HG03432 (cell line): ENCODE data around the gene CDK15.

Source experiments
- ATAC-seq: cut with Tn5 transposase; IDR thresholded peaks from one replicate; pipeline ENCODE4 v1.9.1; 2021; ENCODE audit warnings: mild to moderate bottlenecking, moderate library complexity; ENCODE audit not compliant: unreplicated experiment

CDK15 gene

DNA sequence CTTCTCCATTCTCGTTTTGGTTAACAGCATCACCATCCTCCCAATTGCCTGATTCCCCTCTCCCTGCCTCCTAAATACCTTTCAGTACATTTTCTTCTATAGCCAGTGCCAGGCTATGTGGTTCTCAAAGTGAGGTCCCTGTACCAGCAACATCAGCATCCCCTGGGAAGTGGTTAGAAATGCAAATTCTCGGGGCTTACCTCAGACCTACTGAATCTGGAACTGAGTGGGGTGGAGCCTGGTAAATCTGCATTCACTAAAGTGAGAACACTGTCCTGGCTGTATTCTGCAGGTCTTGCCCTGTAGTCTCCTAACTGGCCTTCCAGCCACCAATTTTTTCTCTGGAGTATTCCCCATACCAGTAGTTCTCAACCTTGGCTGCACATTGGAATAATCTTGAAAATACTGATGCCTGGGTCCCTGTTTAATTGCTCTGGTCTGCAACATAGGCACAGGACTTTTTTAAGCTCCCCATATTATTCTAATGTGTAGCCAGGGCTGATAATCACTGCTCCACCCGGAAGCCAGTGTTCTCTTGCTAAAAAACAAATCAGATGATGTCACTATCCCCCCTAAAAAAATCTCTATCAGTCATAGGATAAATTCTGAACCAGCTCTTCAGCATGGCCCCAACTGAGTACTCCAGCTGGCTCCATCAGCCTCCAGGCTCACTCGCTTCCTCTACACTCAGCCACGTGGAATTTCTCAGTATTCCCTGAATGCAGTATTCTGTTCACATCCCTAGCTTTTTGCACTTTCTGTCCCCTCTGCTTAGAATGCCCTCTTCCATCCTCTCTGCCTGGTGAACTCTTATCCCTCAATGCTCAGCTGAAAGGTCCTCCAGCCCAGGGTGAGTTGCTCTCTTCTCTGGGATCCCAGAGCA is 98.4 kb downstream of the CDK15 start:
- ATAC-seq, result peak; percentile 91

DNA sequence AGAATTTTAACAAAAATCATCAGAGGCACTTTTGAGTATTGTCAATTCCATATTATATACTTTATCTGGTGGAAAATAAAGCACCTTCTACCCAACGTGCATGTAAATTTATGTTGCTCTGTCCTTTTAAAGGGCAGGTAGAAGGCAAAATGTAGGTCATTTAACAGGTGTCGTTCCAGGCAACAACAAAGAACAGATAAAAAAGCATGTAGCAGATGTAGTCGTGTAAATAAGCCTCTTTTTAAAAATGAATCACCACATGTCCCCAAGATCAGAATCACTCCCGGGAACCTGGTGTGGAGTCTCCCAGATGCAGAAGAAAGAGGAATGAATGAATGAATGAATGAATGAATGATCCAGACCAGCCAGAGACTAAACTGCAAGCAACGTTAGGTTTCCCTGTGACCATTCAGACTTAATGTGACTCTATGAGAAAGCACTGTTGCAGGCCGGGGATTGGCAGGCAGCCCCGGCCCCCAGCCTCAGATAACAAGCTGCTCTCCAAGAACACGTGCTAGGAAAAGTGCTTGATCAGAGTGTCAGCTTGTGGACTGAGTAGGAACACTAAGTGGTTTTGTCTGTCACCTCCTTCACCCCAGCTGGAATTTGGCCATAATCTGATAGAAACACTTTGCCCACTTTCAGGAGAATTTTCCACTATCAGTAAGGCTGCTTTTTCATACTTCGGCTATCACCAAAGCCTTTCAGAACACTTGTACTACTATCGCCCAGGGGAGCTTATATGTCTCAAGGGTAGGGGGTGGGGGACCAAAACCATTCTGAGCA is 100.6 kb downstream of the CDK15 start:
- ATAC-seq, result no peak

DNA sequence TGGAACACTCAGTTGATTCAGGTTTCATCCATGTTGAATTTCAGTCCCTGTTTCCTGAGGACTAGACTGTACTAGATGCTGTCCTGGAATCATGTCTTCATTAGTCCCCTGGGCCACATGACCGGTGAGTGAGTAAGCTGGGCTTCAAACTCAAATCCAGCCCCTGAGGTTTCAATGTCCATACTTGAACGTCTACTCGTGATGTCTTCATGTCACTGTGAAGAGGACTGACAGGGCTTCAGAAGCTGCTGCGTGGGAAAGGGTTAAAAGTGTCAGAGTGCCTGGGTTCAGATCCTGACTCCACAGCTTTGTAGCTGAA is 101.2 kb downstream of the CDK15 start:
- no peak for ATAC-seq

DNA sequence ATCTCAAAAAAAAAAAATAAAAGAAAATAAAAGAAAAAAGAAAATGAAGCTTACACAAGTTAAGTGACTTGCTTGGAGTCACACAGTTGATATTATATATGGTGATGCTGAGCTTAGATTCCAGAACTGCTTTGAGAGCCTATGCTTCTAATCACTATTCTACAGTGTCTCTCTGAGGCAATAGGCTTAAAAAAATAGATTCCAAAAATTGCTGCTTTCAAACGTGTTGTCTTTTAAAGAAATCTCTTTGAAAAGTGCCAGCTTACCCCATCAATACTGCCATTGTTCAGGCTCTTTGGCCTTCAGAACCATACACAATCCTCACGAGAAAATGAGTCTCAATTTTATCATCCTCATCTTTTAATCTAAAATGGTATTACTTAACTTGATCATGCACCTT is 102.6 kb downstream of the CDK15 start:
- ATAC-seq, result no peak

DNA sequence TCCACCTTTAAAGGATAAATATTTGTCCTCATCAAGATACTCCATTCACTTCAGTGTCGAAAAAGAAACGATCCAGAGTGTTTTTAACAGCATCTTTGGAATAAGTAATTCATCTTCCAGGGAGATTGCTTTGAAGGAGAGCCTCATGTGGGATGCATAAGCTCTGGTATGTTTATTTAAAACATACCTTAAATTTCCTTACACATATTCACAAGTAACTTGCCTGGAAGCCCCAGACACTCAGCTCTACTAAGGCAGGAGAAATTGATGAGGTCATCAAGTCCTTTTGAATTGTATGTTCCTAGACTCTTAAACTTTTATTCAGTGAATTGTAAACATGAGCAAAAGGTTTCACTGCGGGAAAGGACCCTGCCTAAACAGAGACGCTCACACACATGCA is 103.0 kb downstream of the CDK15 start:
- ATAC-seq, result no peak

DNA sequence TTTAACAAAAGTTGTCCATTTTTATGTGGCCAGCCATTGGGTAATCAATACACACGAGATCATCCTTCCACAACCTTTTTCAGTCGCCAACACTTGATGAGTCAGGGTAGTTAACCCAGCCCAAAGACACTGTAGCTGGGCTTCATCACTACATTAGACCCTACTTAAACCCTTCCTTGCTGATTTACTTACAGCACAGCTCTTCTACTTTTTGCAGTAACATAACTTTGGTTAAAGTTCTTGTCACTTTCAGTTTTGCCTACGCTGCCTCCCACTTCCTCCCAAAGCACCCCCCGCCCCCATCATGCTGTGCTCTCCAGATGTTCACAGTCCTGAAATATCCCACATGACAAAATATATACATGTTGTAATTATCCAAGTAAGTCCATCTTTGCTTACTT is 103.6 kb downstream of the CDK15 start:
- ATAC-seq, result peak; percentile 71

DNA sequence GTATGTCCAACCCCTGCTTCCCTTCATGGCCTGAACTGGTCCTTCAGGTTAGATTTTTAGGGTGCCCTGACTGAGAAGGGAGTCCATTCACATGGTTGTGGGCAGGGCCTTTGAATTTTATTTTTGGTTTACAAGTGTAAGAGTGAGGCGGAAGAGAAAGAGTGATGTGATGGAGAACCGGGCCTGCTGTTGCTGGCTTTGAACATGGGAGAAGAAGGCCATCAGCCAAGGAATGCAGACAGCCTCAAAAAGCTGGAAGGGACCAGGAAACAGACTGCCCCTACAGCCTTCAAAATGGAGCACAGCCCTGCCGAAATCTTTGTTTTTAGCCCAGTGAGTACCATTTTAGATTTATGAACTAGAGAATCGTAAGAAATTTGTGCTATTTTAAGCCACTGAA is 105.0 kb downstream of the CDK15 start:
- no peak for ATAC-seq

DNA sequence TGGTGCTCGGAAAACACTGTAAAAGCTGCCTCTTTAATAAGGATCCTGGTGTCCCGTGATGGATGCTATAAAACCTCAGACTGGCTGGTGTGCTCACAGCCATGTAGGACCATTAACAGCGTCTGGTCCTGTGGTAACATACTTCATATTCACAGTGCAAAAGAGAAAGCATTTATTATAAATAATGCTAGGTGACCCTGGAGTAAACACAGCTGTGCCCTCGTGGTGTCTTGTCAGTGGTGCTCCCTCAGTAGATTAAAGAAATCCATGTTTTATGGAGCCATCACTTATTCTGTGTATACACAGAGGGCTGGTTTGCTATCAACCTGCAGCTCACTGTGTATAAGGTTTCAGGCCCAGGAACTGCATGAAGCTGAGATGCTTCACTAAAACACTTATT is 106.9 kb downstream of the CDK15 start:
- no peak for ATAC-seq

DNA sequence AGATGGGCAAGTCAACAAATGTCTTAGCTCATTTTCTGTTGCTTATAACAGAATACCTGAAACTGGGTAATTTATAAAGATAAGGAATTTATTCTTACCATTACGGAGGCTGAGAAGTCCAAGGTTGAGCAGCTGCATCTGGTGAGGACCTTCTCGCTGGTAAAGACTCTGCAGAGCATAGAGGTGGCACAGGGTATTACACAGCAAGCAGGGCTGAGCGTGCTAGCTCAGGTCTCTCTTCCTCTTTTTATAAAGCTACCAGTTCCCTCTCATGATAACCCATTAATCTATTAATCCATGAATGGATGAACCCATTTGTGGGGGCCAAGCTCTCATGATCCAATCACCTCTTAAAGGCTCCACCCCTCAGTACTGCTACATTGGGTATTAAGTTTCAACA is 109.1 kb downstream of the CDK15 start:
- ATAC-seq, result peak; percentile 69

DNA sequence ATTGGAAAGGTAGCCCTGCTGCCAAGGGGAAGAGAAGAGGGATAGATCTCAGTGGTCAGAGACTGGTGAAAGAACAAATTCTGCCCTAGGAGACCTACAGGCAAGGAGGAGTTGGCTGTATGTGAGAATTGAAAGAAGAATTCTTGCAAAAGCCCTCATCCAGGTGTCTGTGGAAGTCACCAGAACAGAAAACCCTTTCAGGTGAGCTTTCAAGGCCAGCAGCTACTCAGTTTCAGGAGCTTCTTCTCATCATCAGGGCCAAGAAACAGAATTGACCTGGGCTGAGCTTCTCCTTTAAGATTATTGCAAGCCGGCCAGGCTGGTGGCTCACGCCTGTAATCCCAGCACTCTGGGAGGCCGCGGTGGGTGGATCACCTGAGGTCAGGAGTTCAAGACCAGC is 110.2 kb downstream of the CDK15 start:
- ATAC-seq, result no peak

DNA sequence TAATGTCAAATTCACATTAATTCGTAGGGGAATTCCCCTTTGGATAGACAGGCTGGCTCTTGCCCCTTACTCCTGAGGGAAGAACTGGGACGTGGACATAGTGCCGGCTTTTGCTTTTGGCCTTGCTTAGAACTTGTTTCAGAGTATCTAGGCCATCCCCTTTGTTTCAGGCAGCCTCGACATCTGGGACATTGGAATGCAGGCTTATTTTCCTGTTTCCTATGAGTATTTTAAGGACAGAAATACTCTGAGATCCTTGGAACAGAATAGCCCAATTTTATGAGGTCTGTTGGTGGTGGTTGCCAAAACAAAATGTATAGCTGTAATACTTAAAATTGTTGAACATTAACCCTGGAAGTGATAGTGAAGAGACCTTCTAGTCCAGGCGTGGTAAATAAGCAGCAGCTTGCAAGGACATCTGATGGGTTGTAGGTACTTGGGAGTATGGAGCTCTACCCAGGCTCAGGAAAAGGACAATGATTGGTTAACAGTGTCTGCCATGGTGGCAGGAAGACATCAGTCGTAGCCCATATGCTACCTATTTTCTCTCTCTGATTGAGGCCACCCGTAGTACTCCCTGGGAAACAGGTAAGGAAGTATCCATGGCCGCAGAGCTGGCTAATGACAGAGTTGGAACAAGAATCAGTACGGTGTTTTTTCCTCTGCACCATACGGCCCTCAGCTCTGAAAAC is 112.4 kb downstream of the CDK15 start:
- ATAC-seq, result no peak

DNA sequence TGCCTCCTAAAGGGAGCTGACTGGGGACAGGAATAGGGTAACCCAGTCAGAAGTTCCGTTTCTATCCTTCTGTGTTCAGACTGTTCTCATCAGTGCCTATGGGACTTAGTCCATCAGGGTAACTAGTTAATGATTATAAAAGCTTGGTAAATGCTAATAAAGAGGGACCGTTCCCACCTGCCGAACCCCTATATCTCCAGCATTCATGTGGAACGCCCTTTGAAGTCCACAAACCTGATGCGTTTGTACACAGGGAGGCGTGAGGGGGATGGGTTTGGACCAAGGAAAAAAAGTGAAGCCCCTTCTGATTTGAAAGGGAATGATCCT is 112.9 kb downstream of the CDK15 start:
- no peak for ATAC-seq

DNA sequence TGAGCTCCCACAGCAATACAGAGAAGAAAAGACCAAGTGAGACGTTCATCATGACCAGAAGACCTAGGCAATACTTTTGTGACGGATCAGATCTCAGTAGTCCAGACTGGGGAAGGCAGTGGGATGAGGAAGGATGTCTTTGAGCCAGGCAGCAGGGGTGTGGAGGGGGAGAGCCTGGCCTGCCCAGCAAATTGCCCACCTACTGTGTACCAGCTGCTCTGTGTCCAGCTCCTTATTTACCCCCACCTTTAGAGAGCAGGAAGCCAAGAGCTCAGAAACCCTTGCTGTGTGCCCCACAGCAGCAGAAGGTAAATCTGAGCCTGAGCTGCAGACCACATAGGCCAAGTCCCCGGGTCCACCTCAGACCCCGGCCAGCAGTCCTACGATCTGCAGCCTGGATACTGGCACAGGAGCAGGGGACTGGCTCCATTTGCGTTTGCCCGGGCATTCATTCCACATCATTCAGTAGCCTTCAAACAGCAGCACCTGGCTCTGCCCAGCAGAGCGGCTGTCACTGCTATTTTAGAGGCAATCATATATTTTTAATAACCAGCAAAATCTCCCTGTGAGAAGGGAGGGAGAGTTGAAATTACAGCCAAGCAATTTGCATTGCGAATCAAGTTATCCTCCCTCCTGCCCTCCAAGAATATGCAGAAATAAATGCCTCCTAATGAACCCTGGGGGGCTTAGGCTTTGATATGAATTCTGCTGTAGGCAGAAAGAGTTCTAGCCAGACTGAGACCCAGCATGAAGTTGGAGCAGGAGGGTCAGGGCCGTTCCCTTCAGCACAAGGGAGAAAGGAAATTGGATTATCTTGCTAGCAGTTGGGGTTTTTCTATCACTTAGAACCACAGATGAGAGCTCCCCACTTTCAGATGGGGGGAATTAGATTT is 117.3 kb downstream of the CDK15 start:
- no peak for ATAC-seq

DNA sequence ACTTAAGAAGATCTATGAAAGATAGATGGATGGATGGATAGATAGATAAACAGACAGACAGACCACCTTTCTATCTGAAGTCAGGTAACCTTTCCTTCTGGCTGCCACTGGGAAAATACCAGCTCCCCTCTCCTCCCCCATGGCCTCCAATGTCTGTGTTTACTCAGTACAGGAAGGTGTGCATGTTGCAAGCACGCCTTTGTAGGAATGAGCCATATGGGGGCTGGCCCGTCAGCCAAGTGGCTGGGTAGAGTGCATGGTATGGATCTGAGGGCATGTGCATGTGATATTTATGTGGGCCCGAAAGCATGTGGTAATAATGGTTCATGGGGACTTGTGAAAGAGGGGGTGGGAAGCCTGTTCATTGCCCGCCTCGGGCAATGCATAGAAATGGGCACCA is 118.1 kb downstream of the CDK15 start:
- ATAC-seq, result no peak

DNA sequence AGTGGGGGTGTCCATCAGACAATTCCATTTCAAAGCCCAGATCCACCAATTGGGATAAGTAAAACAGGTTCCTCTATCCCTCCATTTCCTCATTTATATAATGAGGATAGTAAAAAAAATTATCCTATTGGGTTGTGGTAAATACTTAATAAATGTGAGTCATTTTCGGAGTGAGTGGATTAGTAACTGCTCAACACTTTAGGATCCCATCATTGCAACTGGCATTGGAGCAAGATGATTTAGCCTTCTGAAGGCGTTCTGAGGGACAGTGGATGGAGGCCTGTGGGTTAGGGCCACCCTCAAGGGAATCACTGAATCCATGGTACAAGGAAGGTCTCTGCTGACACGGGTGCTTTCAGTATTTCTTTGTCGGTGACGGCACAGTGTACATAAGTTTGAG is 118.7 kb downstream of the CDK15 start:
- no peak for ATAC-seq

DNA sequence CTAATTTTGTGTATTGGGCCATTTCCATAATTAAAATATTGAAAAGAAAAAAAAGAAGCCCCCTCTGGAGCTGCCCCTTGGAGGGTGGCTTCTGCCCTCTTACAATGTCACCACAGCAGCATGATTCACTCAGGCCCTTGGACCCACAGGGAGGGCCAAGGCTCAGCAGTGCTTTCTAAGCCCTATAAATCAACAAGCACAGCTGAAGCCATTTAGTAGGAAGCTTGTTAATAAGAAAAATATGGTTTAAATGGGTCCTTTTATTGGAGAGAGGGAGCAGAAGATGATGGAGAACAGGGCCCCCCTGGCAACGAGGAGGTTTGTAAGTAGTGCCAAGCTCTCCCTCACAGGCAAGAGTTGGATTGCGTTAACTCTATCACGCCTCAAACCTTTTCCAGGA is 119.7 kb downstream of the CDK15 start:
- no peak for ATAC-seq

DNA sequence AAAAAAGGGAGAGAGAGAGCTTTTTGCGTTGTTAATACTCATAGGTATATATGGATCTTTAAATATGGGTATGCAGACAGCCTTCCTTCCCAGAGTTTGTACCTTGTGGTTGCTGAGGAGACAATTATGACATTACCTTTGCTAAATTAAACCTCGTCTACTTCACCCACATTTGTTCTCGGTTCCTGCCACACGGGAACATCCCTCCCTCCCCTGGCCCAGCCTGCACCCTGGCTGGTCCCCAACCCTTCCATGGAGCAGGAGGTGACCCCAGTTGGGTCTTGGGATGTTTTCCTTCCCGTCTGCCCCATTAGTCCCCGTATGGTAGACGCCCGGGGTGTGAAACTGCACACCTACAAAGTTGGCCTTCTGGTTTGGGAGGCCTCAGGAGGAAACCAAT is 122.0 kb downstream of the CDK15 start:
- no peak for ATAC-seq

DNA sequence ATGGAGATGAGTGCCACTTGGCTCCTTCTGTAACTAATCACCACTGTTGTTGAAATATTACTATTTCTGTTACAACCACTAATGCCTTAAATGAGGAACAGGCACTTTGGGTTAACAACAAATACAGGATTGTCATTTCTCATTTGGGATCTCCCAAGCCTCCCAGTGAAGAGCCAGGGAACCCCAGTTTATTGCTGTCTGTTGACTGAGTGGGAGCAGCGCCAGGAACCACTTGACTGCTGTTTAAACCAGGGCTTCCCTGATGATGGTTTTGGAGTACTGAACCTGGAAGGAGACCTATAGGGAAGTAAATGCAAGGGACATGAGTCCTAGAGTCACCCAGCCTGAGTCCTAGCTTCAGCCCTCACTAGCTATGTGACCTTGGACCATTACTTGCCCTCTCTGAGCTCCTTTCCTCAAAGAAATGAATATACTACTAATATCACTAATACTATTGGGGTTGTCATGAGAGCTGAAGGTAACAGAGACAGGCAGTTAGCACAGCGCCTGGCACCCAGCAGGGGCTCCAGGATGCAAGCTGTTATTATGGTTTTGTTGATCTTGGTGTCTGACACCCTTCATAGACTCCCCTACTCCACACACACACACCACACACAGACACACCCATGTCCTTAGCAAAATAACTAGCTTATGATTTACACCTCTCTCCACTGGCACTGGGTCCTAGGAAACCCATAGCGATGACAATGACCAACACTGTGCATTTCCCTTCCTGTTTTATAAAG is 123.1 kb downstream of the CDK15 start:
- no peak for ATAC-seq

DNA sequence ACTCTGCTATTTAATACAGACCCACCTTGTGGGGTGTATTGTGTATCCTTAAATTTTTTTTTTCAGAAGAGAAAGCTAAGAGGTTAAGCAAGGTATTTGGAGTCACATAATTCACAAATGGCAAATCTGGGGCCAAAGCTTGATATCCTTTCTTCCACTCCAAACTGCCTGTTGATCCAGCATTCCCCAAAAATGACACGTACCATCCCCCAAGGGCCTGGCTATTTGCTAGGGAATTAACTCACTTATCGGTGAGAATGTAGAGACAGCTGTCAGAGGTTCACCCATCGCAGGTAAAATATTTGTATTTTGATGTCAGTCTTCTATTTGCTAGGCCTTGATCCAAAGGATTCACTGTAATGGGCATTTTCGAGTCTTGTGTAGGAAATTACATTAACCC is 123.7 kb downstream of the CDK15 start:
- no peak for ATAC-seq

DNA sequence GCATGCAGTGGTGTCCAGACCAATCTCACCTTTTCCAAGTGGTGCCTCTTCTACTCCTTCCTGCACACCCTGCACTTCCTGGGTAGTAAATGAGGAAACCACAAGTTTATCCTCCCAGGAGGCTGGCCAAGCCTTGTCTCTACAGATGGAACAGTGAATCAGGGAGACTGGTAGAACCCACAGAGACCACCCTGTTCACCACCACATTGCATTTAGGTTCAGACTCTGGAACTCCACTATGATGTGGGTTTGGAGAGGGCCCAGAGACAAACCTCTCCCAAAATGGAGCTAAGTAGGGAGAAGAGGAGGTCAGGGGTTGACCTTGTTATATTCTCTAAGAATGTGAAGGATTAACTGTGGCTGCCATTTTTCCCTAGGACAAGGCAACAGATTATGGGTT is 124.5 kb downstream of the CDK15 start:
- ATAC-seq, result no peak
